ENCODE results near the gene KCNJ16.

GRCh38 chr17:70031341-70031740 lies 43.7 kb upstream of the KCNJ16 start:
- TF ChIP-seq NR2F2 (IDR thresholded peaks at IDR 0.05; ENCODE audit: borderline replicate concordance, low read depth) (no peak), HMG20A (CRISPR knock-in tag; IDR thresholded peaks at IDR 0.05; ENCODE audit: borderline replicate concordance) (no peak), NFE2L2 (IDR thresholded peaks at IDR 0.05; ENCODE audit: low read length) (no peak), SNAPC2 (CRISPR knock-in tag; IDR thresholded peaks at IDR 0.05) (no peak), SATB2 (CRISPR knock-in tag; IDR thresholded peaks at IDR 0.05) (no peak)

Data from HepG2 (cell line).